ENCODE results near the gene ENAH.

DNA sequence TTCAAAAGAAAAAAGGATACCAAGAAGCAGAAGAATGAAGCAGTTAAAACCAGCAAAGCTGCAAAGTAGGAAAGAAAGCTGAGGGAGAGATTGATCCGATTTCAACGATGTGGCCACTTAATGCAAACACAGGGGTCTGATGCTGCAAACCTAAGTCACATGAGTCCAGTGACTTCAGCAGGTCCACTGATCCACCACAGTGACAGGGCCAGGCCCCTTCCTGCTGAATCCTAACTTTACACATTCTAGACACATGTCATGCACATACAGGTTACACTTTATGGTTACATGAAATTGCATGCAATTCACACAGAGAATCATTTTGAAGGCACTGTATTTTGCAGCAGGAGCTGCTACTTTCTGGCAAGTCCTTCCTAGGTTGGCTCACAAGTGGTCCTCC, 166.1 kb downstream of the ENAH start:
- TF ChIP-seq, protein P1, sequence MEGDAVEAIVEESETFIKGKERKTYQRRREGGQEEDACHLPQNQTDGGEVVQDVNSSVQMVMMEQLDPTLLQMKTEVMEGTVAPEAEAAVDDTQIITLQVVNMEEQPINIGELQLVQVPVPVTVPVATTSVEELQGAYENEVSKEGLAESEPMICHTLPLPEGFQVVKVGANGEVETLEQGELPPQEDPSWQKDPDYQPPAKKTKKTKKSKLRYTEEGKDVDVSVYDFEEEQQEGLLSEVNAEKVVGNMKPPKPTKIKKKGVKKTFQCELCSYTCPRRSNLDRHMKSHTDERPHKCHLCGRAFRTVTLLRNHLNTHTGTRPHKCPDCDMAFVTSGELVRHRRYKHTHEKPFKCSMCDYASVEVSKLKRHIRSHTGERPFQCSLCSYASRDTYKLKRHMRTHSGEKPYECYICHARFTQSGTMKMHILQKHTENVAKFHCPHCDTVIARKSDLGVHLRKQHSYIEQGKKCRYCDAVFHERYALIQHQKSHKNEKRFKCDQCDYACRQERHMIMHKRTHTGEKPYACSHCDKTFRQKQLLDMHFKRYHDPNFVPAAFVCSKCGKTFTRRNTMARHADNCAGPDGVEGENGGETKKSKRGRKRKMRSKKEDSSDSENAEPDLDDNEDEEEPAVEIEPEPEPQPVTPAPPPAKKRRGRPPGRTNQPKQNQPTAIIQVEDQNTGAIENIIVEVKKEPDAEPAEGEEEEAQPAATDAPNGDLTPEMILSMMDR (conservative IDR thresholded peaks at IDR 0.05 in 1 of 2, IDR thresholded peaks at IDR 0.05 in 1 of 2; ENCODE audit: extremely low read depth in 1 of 2, insufficient read depth in 1 of 2, low read depth in 1 of 2, low read length in 2 of 2) = no peak
- TF ChIP-seq EZH2 (IDR thresholded peaks at IDR 0.05; ENCODE audit: borderline replicate concordance, low read length) = no peak

All from mammary epithelial cell (primary cell).